HG03196 (cell line): ENCODE measurements around the gene SLC17A9.
"Not testable (repeated sequence)": the region's sequence is repeated elsewhere in the genome, so short reads cannot be mapped to it uniquely, and the experiment has no call there.

Experiments used
- ATAC-seq: cut with Tn5 transposase; IDR thresholded peaks from one replicate; pipeline ENCODE4 v1.9.1; 2021; ENCODE audit not compliant: unreplicated experiment

Gene SLC17A9

DNA sequence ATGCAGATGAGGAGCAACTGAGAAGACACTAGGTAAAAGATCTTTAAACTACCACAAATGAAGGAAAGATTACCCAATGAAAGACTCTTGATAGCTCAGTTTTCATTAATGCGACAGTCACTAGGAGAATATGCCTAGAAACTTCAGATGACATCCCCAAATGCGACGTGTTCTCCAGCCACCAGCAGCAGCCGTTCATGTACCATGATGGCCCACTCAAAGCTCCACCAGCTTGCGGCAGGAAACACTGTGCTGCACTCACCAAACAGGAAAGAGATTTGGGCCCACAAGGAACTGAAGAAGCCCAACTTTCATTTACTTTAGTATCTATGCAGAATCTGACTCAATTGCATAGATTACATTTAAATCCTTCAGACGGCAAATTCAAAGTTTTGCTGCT, 33.7 kb upstream of the SLC17A9 start:
- no peak for ATAC-seq

DNA sequence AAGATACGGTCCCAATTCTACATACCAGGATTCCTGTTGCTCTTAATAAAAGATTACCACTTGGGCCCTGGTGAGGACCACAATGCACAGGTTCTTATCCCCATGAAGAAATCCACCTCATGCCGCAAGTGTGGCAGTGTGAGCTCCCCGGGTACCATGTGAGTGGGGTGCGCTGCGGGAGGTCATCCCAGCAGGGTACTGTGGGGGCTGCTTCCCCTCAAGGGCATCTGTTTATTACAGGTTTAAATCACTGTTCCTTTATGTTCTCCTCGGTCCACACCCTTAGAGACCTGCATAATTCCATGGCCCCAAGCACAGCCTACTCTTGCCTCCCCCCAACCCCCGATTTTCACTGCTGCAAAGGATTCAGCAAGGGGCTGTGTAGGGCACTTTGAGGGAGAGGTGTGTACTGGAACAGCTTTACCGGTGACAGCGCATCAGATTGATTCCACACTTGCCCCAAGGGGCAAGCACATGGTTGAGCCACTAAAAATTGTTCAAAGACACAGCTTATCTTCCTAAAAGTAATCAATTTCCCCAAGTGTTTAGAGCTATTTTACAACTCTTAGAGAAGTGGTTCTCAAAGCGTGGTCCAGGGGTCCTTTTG, 32.4 kb upstream of the SLC17A9 start:
- ATAC-seq: no peak

DNA sequence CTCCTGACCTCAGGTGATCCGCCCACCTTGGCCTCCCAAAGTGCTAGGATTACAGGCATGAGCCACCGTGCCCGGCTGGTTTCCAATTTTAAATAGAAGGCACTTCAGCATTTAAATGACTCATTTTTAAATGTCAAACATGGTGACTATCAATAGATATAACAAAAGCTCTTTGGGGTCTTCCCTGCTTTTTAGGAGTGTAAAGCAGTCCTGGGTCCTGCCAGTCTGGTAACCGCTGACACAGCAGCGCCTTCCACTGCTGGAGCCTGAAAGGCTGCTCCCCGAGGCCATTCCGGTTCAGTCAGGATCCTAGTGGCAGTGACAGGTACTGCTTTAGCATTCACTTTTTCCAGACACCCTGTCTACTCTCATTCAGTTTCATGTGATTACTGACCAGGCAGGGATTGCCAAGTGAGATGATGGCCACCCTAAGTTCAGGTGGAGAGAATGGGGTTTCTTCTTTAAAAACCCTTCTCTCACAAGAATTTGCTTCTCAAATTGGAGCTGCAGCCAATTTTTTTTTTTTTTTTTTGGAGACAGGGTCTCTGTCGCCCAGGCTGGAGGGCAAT, 31.3 kb upstream of the SLC17A9 start:
- ATAC-seq: no peak

DNA sequence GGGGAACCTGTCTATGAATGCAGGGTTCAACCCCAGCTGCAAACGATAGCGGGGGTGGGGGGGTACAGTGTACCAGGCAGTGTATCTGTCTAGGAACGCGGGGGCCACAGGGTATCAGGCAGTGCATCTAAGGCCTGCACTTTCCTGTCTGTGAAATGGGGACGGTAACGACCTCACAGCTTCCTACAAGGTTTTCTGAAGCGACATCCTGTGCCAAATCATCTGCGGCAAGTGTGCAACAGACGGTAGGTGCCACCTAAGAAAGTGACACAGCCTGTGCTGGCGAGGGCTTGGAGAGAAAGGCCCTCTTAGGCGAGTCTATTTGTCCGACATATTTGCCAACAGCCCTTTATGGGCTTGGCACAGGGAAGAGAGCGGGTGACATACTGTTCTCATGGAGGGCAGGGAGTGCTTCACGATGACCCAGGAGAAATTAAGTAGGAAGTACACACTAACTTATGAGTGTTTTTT, 30.0 kb upstream of the SLC17A9 start:
- no peak for ATAC-seq

DNA sequence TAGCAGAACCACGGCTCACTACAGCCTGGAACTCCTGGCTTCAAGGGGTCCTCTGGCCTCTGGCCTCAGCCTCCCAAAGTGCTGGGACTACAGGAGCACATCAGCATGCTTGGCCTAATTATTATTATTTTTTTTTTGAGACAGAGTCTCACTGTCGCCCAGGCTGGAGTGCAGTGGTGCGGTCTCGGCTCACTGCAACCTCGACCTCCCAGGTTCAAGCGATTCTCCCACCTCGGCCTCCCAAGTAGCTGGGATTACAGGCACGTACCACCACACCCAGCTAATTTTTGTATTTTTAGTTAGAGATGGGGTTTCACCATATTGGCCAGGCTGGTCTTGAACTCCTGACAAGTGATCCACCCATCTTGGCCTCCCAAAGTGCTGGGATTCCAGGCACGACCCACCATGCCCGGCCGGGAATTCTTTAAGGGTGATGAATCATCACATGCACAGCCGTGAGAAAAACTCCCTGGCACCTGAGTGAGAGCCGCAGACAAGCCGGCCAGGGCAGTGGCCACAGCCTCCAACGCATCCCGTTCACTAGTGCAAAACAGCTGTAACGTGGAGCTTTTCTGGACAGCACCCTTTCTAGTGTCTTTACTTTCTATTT, 29.3 kb upstream of the SLC17A9 start:
- ATAC-seq: not testable (repeated sequence)

DNA sequence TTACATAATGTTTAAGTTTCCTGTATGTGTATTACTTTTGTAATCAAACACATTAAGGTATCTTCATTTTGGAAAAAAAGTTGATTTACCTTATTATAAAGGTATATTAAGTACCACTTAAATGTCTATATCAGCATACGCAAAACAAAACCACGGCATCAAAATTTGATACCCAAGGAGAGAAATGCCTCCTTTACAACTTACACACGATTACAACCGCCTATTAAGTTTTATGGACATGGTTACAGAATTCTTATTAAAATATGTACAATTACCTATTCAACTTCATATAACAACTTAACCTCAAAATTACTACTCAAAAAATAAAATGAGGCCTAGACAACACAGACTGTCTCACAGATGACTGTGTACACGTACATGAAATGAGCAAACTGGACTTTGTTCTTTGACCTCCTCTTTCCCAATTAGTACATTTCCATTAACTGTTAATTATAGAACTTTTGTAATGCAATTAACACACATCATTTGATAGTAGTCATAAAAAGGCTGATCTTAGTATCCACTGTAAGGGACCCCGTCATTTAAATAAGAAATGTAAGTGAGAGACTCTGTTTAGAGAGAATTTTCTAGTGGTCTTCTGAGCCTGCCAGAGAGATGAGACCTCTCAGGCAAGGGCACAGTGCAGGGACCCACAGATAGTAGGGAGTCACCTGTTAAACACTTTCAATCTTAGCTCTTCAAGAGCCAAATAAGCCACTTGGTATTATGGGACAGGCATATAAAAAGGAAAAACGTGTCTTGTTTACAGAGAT, 28.7 kb upstream of the SLC17A9 start:
- no peak for ATAC-seq

DNA sequence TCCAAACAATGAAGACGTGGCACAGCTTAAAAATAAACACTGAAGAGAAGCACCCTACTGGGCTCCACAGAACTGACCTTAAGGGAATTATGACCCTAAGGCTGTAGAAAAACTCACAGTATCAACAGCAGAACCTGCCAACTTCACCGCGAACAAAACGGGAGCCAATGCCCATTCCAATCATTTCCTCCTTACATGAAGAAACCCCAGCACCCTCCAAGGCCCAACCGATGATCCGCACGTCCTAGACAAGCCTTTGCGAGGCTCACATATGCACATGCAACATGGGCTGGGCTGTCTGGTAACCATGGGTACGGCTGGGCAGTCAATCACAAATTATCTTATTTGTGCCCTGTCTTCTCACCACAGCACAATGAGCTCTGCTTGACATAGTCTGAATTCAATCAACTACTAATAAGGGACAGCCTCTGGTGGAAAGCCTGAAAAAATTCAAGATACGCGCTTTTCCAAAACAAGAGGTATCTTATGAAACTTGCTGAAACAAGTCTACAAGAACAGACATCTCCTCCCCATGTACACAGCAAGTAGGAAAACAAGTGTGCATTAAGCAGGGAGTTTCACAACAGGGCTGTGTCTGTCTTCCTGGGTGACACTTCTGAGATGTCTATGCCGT, 27.9 kb upstream of the SLC17A9 start:
- ATAC-seq: no peak

DNA sequence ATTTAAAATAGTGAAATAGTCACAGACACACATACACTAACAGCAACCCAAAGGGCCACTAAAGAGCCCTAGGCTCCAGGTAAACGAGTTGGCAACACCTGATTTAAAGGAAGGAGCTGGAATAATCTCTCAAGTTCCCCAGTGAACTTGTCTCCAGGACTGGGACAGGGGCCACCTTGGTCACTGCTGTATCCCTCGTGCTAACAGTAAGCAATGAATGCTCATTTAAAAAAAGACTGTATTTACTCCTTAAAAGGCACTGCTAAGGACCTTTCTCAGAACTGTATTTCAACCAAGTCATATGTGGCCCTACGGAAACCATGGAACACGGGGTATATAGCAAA, 27.5 kb upstream of the SLC17A9 start:
- no peak for ATAC-seq

DNA sequence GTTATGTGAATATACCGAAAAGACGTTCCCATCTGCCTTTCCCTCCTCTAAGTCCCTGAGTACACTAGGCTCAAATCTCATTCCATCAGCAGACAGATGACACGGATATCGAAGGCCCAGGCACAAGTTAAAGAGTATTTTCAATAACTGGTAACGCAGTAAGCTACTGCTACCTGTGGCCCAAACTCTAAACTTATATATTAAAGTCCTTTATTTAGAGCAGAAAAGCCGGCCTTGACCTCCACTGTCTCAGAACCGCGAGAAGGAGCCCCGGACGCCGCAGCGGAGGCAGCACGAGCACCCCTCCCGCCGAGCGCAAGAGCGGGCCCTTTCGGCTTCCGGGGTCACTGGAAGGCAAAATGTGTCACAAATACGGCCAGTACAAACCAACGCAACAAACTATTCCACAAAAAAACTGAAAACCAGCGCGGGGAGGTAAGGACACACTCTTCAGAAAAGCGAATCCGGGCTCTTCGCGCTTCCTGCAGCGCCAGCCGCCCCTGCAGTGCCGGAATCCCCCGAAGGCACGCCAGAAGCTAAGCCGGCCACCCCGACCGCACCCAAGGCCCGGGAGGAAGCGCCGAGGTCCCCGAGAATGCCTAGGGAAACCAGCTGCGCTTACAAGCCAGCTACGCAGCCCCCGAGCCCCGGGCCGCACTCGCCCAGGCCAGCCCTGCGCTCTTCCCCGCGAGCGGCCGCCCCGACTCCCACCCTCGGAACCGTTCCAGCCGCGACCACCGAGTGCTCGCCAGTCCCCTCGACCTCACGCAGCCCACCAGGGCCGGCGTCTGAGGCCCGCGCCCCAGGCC, 26.9 kb upstream of the SLC17A9 start:
- ATAC-seq: peak; percentile 6

DNA sequence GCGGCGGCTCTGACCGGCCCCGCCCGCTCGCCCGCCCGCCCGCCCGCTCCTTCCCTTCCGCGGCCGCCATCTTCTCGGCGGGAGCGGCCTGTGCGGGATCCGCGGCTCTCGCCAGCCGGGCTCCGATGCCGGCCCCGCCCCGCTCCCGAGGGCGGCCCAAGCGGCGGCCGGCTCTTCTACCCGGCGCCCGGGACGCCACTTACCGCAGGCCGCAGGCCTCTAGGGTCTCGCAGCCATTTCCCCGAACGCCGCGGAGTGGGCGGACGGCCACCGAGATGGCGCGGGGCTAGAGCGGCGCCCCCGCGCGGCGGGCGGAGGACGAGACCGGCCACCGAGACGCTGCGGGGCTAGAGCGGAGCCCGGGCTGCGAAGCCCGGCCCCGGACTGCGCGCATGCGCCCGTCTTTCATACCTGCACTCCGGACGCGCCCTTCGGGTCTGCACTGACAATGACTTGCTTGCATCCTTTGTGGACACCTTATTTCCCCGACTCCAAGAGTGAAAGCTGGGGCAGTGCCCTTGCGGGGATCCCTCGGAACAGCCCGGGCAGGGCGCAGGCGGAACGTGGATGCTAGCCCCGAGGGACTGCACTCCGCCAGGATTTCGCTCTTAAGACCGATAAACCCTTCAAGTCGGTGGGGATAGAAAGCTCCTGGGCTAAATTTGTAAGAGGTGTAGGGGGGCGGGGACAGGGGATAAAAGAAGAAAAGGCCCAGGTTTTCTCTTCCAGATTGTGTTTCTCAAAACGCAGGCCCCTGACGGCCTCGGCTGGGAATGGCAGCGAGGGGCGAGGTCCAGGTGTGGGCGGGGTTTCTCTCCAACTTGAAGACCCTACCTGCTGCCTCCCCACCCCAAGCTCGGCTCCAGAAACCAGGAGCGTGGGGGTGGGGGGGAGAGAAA, 26.0 kb upstream of the SLC17A9 start, which contains the start of gene DIDO1:
DIDO1 (minus strand) TSS at position 277 of the 899 bp plus-strand sequence.
- ATAC-seq: peak; percentile 80

DNA sequence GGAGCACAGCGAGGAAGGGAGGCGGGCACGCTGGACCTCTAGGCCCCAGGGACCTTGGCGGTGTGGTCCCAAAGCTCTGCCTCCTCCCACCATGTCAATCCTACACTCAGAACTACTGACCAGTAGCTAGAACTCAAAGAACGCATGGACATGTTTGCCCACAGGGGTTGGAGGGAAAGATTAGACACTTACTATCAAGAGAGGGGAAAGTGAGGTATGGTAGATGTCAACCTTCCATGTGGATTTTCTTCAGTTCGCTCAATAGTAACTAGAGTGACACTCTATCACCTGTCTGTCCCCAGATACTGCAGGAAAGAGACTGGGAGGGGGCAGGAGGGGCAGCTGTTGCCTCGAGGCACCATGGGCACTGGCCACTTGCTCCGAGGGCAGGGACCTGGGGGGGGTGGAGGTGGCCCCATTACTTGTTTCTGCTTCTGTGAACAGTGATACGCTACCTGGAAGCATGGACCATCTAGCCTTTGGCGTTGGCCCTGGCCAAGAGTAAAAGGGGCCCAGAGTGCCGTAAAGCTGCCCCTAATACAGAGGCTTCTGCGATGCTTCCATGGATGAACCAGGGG, 25.3 kb upstream of the SLC17A9 start:
- no peak for ATAC-seq

DNA sequence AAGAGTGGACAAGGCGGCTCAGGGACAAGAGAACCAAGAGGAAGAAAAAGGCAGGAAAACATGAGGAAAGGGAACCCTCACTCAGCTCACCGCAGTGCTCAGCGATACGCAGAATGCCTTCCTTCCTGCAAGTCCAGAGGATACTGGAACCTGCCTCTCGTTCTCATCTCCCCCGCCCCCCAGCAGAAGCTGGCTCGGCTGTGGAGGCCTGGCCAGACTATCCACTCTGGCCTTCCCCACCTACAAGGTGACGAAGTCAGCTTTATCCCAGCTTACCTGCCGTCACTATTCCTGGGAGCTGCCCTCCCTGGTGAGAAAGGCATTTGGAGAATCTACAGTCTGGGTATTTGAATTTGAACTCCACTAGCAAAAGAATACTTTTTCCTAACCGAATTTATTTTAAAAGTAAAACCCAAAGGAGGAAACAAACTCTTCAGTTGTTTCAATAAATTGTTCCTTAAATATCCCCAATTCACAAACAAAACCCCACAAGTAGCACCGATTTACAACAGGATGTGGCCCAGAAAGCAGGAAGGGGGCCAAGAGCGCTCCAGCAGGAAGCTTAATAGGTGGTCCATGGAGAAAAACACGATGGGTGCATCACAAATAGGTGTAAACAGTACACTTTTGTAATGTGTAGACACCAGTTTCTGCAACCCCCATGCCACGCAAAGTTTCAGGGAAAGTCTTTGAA, 24.1 kb upstream of the SLC17A9 start:
- ATAC-seq: no peak

DNA sequence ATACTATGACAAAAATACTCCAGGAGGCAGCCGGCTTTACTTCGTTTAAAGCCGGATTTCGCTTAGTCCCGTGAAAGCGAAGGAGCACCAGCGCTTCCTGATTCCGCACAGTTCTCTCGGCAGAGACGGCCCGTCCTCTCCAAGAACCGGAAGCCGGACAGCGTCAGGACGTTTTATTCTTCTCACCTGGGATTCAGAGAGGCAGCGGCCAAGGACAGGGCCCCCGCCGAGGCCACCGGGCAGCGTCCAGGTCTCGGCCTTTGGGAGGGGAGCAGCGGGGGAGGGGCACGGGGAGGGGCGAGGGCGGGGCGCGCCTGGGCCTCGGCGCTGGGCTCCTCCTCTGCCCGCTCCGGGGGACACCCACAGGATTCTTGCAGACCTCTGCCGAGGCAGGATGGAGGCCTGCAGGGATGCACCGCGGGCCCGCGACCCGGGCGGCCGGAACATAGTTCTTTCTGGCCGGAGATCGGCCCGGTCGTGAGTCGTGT, 23.4 kb upstream of the SLC17A9 start:
- no peak for ATAC-seq

DNA sequence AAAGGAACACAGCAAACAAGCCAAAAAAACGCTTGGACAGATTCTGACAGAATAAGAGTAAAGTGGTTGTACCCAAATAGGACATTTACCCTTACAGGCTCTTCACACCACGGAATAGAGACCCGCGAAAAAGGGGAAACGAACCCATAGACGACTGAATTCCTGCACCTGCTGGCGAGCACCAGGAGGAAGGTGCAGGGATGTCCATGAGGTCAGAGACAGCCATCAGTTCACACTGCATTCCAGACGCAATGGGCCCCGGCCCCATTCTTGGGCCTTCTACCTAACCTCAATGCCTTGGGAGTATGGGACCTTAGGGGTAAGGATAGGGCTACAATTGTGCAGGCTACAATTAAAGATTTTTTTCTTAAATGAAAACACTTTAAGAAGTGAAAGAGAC, 21.0 kb upstream of the SLC17A9 start:
- no peak for ATAC-seq

DNA sequence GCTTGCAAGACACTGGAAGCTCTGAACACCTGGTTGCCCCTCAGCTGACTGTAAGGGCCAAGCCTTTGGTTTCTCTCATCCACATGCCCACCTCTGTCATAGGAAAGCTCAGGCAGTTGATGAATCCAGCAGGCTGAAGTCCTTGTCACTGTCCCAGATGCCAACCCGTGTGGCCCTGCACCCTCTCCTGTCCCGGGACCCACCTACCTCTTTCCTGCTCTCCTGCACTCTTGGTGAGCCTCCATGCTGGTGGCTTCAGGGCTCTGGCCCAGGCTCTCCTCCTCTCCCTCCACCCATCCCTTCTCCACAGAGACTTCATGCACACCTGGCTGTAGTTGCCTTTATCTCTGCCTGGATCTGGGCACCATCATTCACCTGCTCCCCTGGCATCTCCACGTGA, 18.5 kb upstream of the SLC17A9 start:
- ATAC-seq: no peak

DNA sequence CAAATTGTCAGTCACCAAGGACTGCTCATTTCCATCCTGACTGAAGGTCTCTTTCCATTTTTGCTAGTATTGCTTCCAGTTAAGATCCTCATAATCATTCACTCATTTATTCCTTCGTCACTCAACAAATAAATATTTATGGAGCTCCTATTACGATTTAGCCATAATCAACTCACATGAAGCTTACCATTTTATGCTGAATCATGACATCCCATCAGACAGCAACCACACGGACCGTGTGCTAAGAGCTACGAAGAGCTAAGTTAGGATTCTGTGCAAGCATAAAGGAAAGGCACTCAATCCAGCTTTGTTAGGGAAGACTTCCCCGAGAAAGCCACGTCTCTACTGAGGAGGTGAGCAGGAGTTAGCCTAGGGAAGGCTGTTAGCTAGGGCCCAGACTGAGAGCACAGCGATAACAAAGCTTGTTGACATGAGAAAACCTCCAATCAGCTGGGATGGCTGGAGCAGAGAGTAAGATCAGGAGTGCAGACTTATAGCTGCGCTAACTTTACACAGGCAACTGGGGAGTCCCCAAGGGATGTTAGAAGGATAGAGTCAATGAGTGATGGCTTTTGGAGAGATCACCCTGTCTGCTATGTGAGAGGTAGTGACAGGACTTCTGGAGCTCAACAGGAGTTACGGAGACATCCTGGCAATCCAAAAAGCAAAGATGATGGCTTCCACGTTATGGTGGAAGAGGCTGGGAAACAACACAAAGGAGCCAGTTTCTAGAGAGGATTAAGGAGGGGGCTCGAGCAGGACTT, 17.1 kb upstream of the SLC17A9 start:
- ATAC-seq: no peak

DNA sequence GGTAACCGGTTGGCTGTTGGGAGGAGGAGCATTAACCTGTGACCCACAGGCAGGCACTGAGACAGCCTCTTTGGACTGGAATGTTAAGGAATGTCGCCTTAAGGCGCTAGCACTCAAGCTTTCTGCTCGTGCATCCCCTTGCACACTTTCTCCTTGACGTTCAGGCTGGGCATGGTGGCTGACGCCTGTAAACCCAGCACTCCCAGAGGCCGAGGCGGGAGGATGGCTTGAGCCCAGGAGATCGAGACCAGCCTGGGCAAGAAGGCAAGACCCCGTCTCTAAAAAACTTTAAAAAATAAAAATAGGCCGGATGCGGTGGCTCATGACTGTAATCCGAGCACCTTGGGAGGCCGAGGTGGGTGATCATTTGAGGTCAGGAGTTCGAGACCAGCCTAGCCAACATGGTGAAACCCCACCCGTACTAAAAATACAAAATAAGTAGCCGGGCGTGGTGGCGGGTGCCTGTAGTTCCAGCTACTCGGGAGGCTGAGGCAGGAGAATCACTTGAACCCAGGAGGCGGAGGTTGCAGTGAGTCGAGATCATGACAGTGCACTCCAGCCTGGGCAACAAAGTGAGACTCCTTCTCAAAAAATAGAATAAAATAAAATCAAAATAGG, 16.4 kb upstream of the SLC17A9 start:
- ATAC-seq: no peak
